ENCODE measurements around the gene THADA.

The THADA gene

GRCh38 chr2:43201016-43201415 is 394.8 kb downstream of the THADA start:
- no peak overlapping the region for H3K4me3 ChIP-seq (ENCODE audit: control insufficient read depth in 1 of 7, extremely low read depth in 1 of 7, insufficient read depth in 4 of 7, low read depth in 2 of 7, low read length in 6 of 7)
- H3K4me1 ChIP-seq (ENCODE audit: control extremely low read depth in 1 of 4, control insufficient read depth in 4 of 4, insufficient read depth in 4 of 4, low read length in 3 of 4), result peaks cover 9 to 73% (median 58%) of the 10 kb centered on the region in 4 experiments
- no peaks in the 10 kb centered on the region for H3K36me3 ChIP-seq (ENCODE audit: control insufficient read depth in 4 of 4, insufficient read depth in 4 of 4, low read length in 3 of 4)
- no peak for DNase-seq
- ChIA-PET CTCF (interaction anchor here (2.0 to 3.4 kb wide), 2 partner anchors 13 to 21 kb away, joined by 7 to 23 read pairs; no protein-coding TSS in a partner anchor), POLR2A (interaction anchor here (0.9 kb wide), 1 partner anchor 18 kb away, joined by 5 read pairs; no protein-coding TSS in a partner anchor)
- 100% methylated on average over 7 of the region's 7 CpGs for WGBS (ENCODE audit: insufficient coverage)
- H3K27ac ChIP-seq (ENCODE audit: insufficient read depth in 1 of 2, low read depth in 1 of 2, low read length in 2 of 2, poor library complexity in 1 of 2, severe bottlenecking in 2 of 2), result peak overlapping the region in 1 of 2 experiments; percentile 34
- no peaks in the 10 kb centered on the region for H3K27me3 ChIP-seq (replicated peaks in 2 of 5; ENCODE audit: control insufficient read depth in 4 of 5, insufficient read depth in 5 of 5, low read length in 4 of 5)
- H3K9me3 ChIP-seq (ENCODE audit: control extremely low read depth in 1 of 5, control insufficient read depth in 4 of 5, insufficient read depth in 2 of 5, low read depth in 1 of 5, low read length in 4 of 5), result no peaks in the 10 kb centered on the region

GRCh38 chr2:43199492-43200488 is 396.0 kb downstream of the THADA start:
- Histone ChIP-seq H3K4me3 (ENCODE audit: control insufficient read depth in 1 of 7, extremely low read depth in 1 of 7, insufficient read depth in 4 of 7, low read depth in 2 of 7, low read length in 6 of 7) (no peak overlapping the region), H3K9me3 (ENCODE audit: control extremely low read depth in 1 of 5, control insufficient read depth in 4 of 5, insufficient read depth in 2 of 5, low read depth in 1 of 5, low read length in 4 of 5) (no peaks in the 10 kb centered on the region), H3K27me3 (replicated peaks in 2 of 5; ENCODE audit: control insufficient read depth in 4 of 5, insufficient read depth in 5 of 5, low read length in 4 of 5) (no peaks in the 10 kb centered on the region), H3K36me3 (ENCODE audit: control insufficient read depth in 4 of 4, insufficient read depth in 4 of 4, low read length in 3 of 4) (no peaks in the 10 kb centered on the region), H3K27ac (ENCODE audit: insufficient read depth in 1 of 2, low read depth in 1 of 2, low read length in 2 of 2, poor library complexity in 1 of 2, severe bottlenecking in 2 of 2) (no peak overlapping the region), H3K4me1 (ENCODE audit: control extremely low read depth in 1 of 4, control insufficient read depth in 4 of 4, insufficient read depth in 4 of 4, low read length in 3 of 4) (peaks cover 11 to 83% (median 64%) of the 10 kb centered on the region in 4 experiments)
- ChIA-PET CTCF (interaction anchor here (0.8 kb wide), 2 partner anchors 11 to 22 kb away, joined by 3 read pairs; no protein-coding TSS in a partner anchor), POLR2A (interaction anchor here (0.6 to 1.0 kb wide), 3 partner anchors 19 to 386 kb away, joined by 3 to 5 read pairs (median 4); partner anchors contain the start of gene ZFP36L2)
- 98% methylated on average over 9 of the region's 16 CpGs for WGBS (ENCODE audit: insufficient coverage)
- DNase-seq, result peak in 2 of 3 donors; percentile 46 to 60

- no peaks in the 10 kb centered on the region for H3K36me3 ChIP-seq (ENCODE audit: control insufficient read depth in 4 of 4, insufficient read depth in 4 of 4, low read length in 3 of 4)
- DNase-seq, result no peak
- H3K9me3 ChIP-seq (ENCODE audit: control extremely low read depth in 1 of 5, control insufficient read depth in 4 of 5, insufficient read depth in 2 of 5, low read depth in 1 of 5, low read length in 4 of 5), result no peaks in the 10 kb centered on the region
- H3K4me3 ChIP-seq (ENCODE audit: control insufficient read depth in 1 of 7, extremely low read depth in 1 of 7, insufficient read depth in 4 of 7, low read depth in 2 of 7, low read length in 6 of 7), result no peak overlapping the region
- no peak overlapping the region for H3K27ac ChIP-seq (ENCODE audit: insufficient read depth in 1 of 2, low read depth in 1 of 2, low read length in 2 of 2, poor library complexity in 1 of 2, severe bottlenecking in 2 of 2)
- H3K4me1 ChIP-seq (ENCODE audit: control extremely low read depth in 1 of 4, control insufficient read depth in 4 of 4, insufficient read depth in 4 of 4, low read length in 3 of 4), result peaks cover 18 to 85% (median 69%) of the 10 kb centered on the region in 4 experiments
- ChIA-PET POLR2A (no interaction called here), CTCF (interaction anchor here (1.3 kb wide), 1 partner anchor 20 kb away, joined by 5 read pairs; no protein-coding TSS in a partner anchor)
- 99% methylated on average over 5 of the region's 6 CpGs for WGBS (ENCODE audit: insufficient coverage)
- no peaks in the 10 kb centered on the region for H3K27me3 ChIP-seq (replicated peaks in 2 of 5; ENCODE audit: control insufficient read depth in 4 of 5, insufficient read depth in 5 of 5, low read length in 4 of 5)
Measured at GRCh38 chr2:43198263-43198662, 397.6 kb downstream of the THADA start.

GRCh38 chr2:43197588-43197896 is 398.3 kb downstream of the THADA start:
- H3K4me1 ChIP-seq (ENCODE audit: control extremely low read depth in 1 of 4, control insufficient read depth in 4 of 4, insufficient read depth in 4 of 4, low read length in 3 of 4), result peaks cover 18 to 91% (median 75%) of the 10 kb centered on the region in 4 experiments
- no peaks in the 10 kb centered on the region for H3K36me3 ChIP-seq (ENCODE audit: control insufficient read depth in 4 of 4, insufficient read depth in 4 of 4, low read length in 3 of 4)
- DNase-seq, result no peak
- 86% methylated on average over 1 of the region's 5 CpGs for WGBS (ENCODE audit: insufficient coverage)
- H3K27ac ChIP-seq (ENCODE audit: insufficient read depth in 1 of 2, low read depth in 1 of 2, low read length in 2 of 2, poor library complexity in 1 of 2, severe bottlenecking in 2 of 2), result no peak overlapping the region
- no peaks in the 10 kb centered on the region for H3K27me3 ChIP-seq (replicated peaks in 2 of 5; ENCODE audit: control insufficient read depth in 4 of 5, insufficient read depth in 5 of 5, low read length in 4 of 5)
- CTCF ChIA-PET, result interaction anchor here (1.0 to 1.3 kb wide), 2 partner anchors 21 to 32 kb away, joined by 3 to 5 read pairs; no protein-coding TSS in a partner anchor
- no peaks in the 10 kb centered on the region for H3K9me3 ChIP-seq (ENCODE audit: control extremely low read depth in 1 of 5, control insufficient read depth in 4 of 5, insufficient read depth in 2 of 5, low read depth in 1 of 5, low read length in 4 of 5)
- no peak overlapping the region for H3K4me3 ChIP-seq (ENCODE audit: control insufficient read depth in 1 of 7, extremely low read depth in 1 of 7, insufficient read depth in 4 of 7, low read depth in 2 of 7, low read length in 6 of 7)
- POLR2A ChIA-PET, result no interaction called here

GRCh38 chr2:43196768-43197587 is 398.9 kb downstream of the THADA start:
- peak in 2 of 3 donors; percentile 68 to 75 for DNase-seq
- no peaks in the 10 kb centered on the region for H3K9me3 ChIP-seq (ENCODE audit: control extremely low read depth in 1 of 5, control insufficient read depth in 4 of 5, insufficient read depth in 2 of 5, low read depth in 1 of 5, low read length in 4 of 5)
- 30% methylated on average over 8 of the region's 12 CpGs for WGBS (ENCODE audit: insufficient coverage)
- H3K27me3 ChIP-seq (replicated peaks in 2 of 5; ENCODE audit: control insufficient read depth in 4 of 5, insufficient read depth in 5 of 5, low read length in 4 of 5), result no peaks in the 10 kb centered on the region
- H3K4me1 ChIP-seq (ENCODE audit: control extremely low read depth in 1 of 4, control insufficient read depth in 4 of 4, insufficient read depth in 4 of 4, low read length in 3 of 4), result peaks cover 18 to 90% (median 73%) of the 10 kb centered on the region in 4 experiments
- peak overlapping the region in 1 of 2 experiments; percentile 40 for H3K27ac ChIP-seq (ENCODE audit: insufficient read depth in 1 of 2, low read depth in 1 of 2, low read length in 2 of 2, poor library complexity in 1 of 2, severe bottlenecking in 2 of 2)
- H3K4me3 ChIP-seq (ENCODE audit: control insufficient read depth in 1 of 7, extremely low read depth in 1 of 7, insufficient read depth in 4 of 7, low read depth in 2 of 7, low read length in 6 of 7), result peak overlapping the region in 3 of 7 experiments; percentile 1 to 15 (median 8)
- POLR2A ChIA-PET, result no interaction called here
- H3K36me3 ChIP-seq (ENCODE audit: control insufficient read depth in 4 of 4, insufficient read depth in 4 of 4, low read length in 3 of 4), result no peaks in the 10 kb centered on the region
- CTCF ChIA-PET, result interaction anchor here (1.0 to 1.3 kb wide), 2 partner anchors 21 to 31 kb away, joined by 3 to 5 read pairs; no protein-coding TSS in a partner anchor

- Histone ChIP-seq H3K36me3 (ENCODE audit: control insufficient read depth in 4 of 4, insufficient read depth in 4 of 4, low read length in 3 of 4) (no peaks in the 10 kb centered on the region), H3K4me1 (ENCODE audit: control extremely low read depth in 1 of 4, control insufficient read depth in 4 of 4, insufficient read depth in 4 of 4, low read length in 3 of 4) (peaks cover 15 to 76% (median 52%) of the 10 kb centered on the region in 4 experiments), H3K9me3 (ENCODE audit: control extremely low read depth in 1 of 5, control insufficient read depth in 4 of 5, insufficient read depth in 2 of 5, low read depth in 1 of 5, low read length in 4 of 5) (no peaks in the 10 kb centered on the region), H3K4me3 (ENCODE audit: control insufficient read depth in 1 of 7, extremely low read depth in 1 of 7, insufficient read depth in 4 of 7, low read depth in 2 of 7, low read length in 6 of 7) (peak overlapping the region in 2 of 7 experiments; percentile 20 to 55), H3K27me3 (replicated peaks in 2 of 5; ENCODE audit: control insufficient read depth in 4 of 5, insufficient read depth in 5 of 5, low read length in 4 of 5) (no peaks in the 10 kb centered on the region), H3K27ac (ENCODE audit: insufficient read depth in 1 of 2, low read depth in 1 of 2, low read length in 2 of 2, poor library complexity in 1 of 2, severe bottlenecking in 2 of 2) (peak overlapping the region in 1 of 2 experiments; percentile 82)
- ChIA-PET POLR2A (interaction anchor here (0.9 to 1.5 kb wide), 2 partner anchors 27 to 60 kb away, joined by 3 to 10 read pairs; no protein-coding TSS in a partner anchor), CTCF (interaction anchor here (0.9 to 3.9 kb wide), 10 partner anchors 9 to 66 kb away, joined by 3 to 15 read pairs (median 5); no protein-coding TSS in a partner anchor)
- 50% methylated on average over 7 of the region's 13 CpGs for WGBS (ENCODE audit: insufficient coverage)
- peak in 1 of 3 donors; percentile 33 for DNase-seq
Measured at GRCh38 chr2:43194121-43194869, 401.5 kb downstream of the THADA start.

Measured in common myeloid progenitor, CD34-positive (primary cell).